HUES64 (cell line): ENCODE data around the gene CDHR2. TPM values are rescaled to one million over a fixed set of nuclear protein-coding genes. Genes with fewer than 3 reads are reported as not detected.

Source experiments
- H3K27ac ChIP-seq: 2 replicates; pipeline ENCODE4 v1.7.0; 2013; ENCODE audit warnings: low read depth, low read length, inconsistent platforms
- H3K27me3 ChIP-seq: 2 replicates; pipeline ENCODE4 v1.6.1; 2013; ENCODE audit warnings: mild to moderate bottlenecking, low read length; ENCODE audit not compliant: insufficient read depth
- H3K36me3 ChIP-seq: 2 replicates; pipeline ENCODE4 v1.6.1; 2013; ENCODE audit warnings: mild to moderate bottlenecking, low read length; ENCODE audit not compliant: insufficient read depth
- H3K4me1 ChIP-seq: 2 replicates; pipeline ENCODE4 v1.6.1; 2013; ENCODE audit warnings: mild to moderate bottlenecking, low read length, moderate library complexity; ENCODE audit not compliant: insufficient read depth
- H3K4me3 ChIP-seq: 2 replicates; pipeline ENCODE4 v1.5.1; 2013; ENCODE audit warnings: mild to moderate bottlenecking, low read length, moderate library complexity
- H3K9ac ChIP-seq: 2 replicates; pipeline ENCODE4 v1.6.1; 2013; ENCODE audit warnings: mild to moderate bottlenecking, low read depth, low read length
- H3K9me3 ChIP-seq: 2 replicates; pipeline ENCODE4 v1.6.1; 2013; ENCODE audit warnings: low read depth, low read length; ENCODE audit not compliant: insufficient read depth
- WGBS: fragments of 150-250, 120-280 bp; methylation state at CpG from one replicate; pipeline ENCODE4 v1.1.7; 2013; ENCODE audit warnings: missing lambda C conversion rate; 5-methylcytosine and 5-hydroxymethylcytosine counted together
- polyA plus RNA-seq, 2 experiments: library from polyadenylated mRNA; stranded (reverse); fragments of 50-300 nt; gene quantifications; one replicate each; pipeline ENCODE4 v1.2.3, GENCODE V29; 2013

CDHR2 gene
- polyA plus RNA-seq (2013, experiment 1 of 2) = not detected
- polyA plus RNA-seq (2013, experiment 2 of 2) = not detected

GRCh38 chr5:176548967-176549444 is at the start of gene CDHR2:
Gene CDHR2, plus strand, starts transcription at chr5:176549342. Its CDS starts 16,011 bp downstream, at chr5:176565353.
- no peak within 1 kb of the TSS for H3K9ac ChIP-seq
- H3K36me3 ChIP-seq = no peaks in the 10 kb centered on the region
- H3K4me1 ChIP-seq = no peaks in the 10 kb centered on the region
- 91% methylated on average over 18 of the region's 18 CpGs for WGBS
- no peaks in the 10 kb centered on the region for H3K9me3 ChIP-seq
- no peak within 1 kb of the TSS for H3K27ac ChIP-seq
- peaks cover 8% of the 10 kb centered on the region; the same call in 1 of the 2 replicates for H3K27me3 ChIP-seq
- H3K4me3 ChIP-seq = no peak within 1 kb of the TSS

- H3K27me3 ChIP-seq = no peaks in the 10 kb centered on the region
- H3K27ac ChIP-seq = no peak overlapping the region
- no peak overlapping the region for H3K9ac ChIP-seq
- H3K9me3 ChIP-seq = no peaks in the 10 kb centered on the region
- no peaks in the 10 kb centered on the region for H3K4me1 ChIP-seq
- 93% methylated on average over 3 of the region's 3 CpGs for WGBS
- peaks cover 95% of the 10 kb centered on the region for H3K36me3 ChIP-seq
- H3K4me3 ChIP-seq = no peak overlapping the region
Measured at GRCh38 chr5:176500511-176500910, 48.6 kb upstream of the CDHR2 start.

GRCh38 chr5:176501333-176501732 is 47.8 kb upstream of the CDHR2 start:
- H3K36me3 ChIP-seq = peaks cover 95% of the 10 kb centered on the region
- WGBS = 94% methylated on average over 1 of the region's 1 CpG
- no peak overlapping the region for H3K27ac ChIP-seq
- no peak overlapping the region for H3K9ac ChIP-seq
- H3K9me3 ChIP-seq = no peaks in the 10 kb centered on the region
- H3K27me3 ChIP-seq = no peaks in the 10 kb centered on the region
- no peak overlapping the region for H3K4me3 ChIP-seq
- H3K4me1 ChIP-seq = no peaks in the 10 kb centered on the region

GRCh38 chr5:176503496-176503895 is 45.6 kb upstream of the CDHR2 start:
- WGBS = 94% methylated on average over 5 of the region's 5 CpGs
- Histone ChIP-seq H3K9ac (no peak overlapping the region), H3K36me3 (peaks cover 95% of the 10 kb centered on the region), H3K4me3 (no peak overlapping the region), H3K4me1 (no peaks in the 10 kb centered on the region), H3K9me3 (no peaks in the 10 kb centered on the region), H3K27me3 (no peaks in the 10 kb centered on the region), H3K27ac (no peak overlapping the region)

- no peak overlapping the region for H3K27ac ChIP-seq
- H3K36me3 ChIP-seq = peaks cover 66% of the 10 kb centered on the region
- 92% methylated on average over 2 of the region's 2 CpGs for WGBS
- no peak overlapping the region for H3K4me3 ChIP-seq
- no peaks in the 10 kb centered on the region for H3K9me3 ChIP-seq
- no peaks in the 10 kb centered on the region for H3K4me1 ChIP-seq
- H3K27me3 ChIP-seq = no peaks in the 10 kb centered on the region
- H3K9ac ChIP-seq = no peak overlapping the region
Measured at GRCh38 chr5:176507911-176508310, 41.2 kb upstream of the CDHR2 start.

GRCh38 chr5:176508603-176509002 is 40.5 kb upstream of the CDHR2 start:
- WGBS = 96% methylated on average over 4 of the region's 4 CpGs
- H3K9me3 ChIP-seq = no peaks in the 10 kb centered on the region
- H3K36me3 ChIP-seq = peaks cover 60% of the 10 kb centered on the region
- no peak overlapping the region for H3K4me3 ChIP-seq
- H3K4me1 ChIP-seq = no peaks in the 10 kb centered on the region
- no peak overlapping the region for H3K9ac ChIP-seq
- no peak overlapping the region for H3K27ac ChIP-seq
- H3K27me3 ChIP-seq = no peaks in the 10 kb centered on the region

GRCh38 chr5:176513788-176514187 is 35.4 kb upstream of the CDHR2 start:
- no peaks in the 10 kb centered on the region for H3K27me3 ChIP-seq
- H3K9me3 ChIP-seq = no peaks in the 10 kb centered on the region
- WGBS = 90% methylated on average over 12 of the region's 12 CpGs
- H3K4me3 ChIP-seq = no peak overlapping the region
- no peaks in the 10 kb centered on the region for H3K4me1 ChIP-seq
- H3K27ac ChIP-seq = no peak overlapping the region
- peaks cover 11% of the 10 kb centered on the region; the same call in 1 of the 2 replicates for H3K36me3 ChIP-seq
- no peak overlapping the region for H3K9ac ChIP-seq

GRCh38 chr5:176514244-176514950 is 34.7 kb upstream of the CDHR2 start:
- no peak overlapping the region for H3K9ac ChIP-seq
- no peak overlapping the region for H3K4me3 ChIP-seq
- H3K27ac ChIP-seq = no peak overlapping the region
- no peaks in the 10 kb centered on the region for H3K27me3 ChIP-seq
- 92% methylated on average over 11 of the region's 11 CpGs for WGBS
- H3K36me3 ChIP-seq = peaks cover 4% of the 10 kb centered on the region; the same call in 1 of the 2 replicates
- H3K4me1 ChIP-seq = no peaks in the 10 kb centered on the region
- no peaks in the 10 kb centered on the region for H3K9me3 ChIP-seq

GRCh38 chr5:176515396-176515795 is 33.7 kb upstream of the CDHR2 start:
- Histone ChIP-seq H3K36me3 (no peaks in the 10 kb centered on the region), H3K4me3 (no peak overlapping the region), H3K4me1 (no peaks in the 10 kb centered on the region), H3K27me3 (no peaks in the 10 kb centered on the region), H3K9me3 (no peaks in the 10 kb centered on the region), H3K27ac (no peak overlapping the region), H3K9ac (no peak overlapping the region)
- 87% methylated on average over 4 of the region's 4 CpGs for WGBS

GRCh38 chr5:176517053-176517661 is 32.0 kb upstream of the CDHR2 start:
- Histone ChIP-seq H3K36me3 (no peaks in the 10 kb centered on the region), H3K4me1 (no peaks in the 10 kb centered on the region), H3K27me3 (no peaks in the 10 kb centered on the region), H3K4me3 (no peak overlapping the region), H3K9ac (no peak overlapping the region), H3K9me3 (no peaks in the 10 kb centered on the region), H3K27ac (no peak overlapping the region)
- WGBS = 92% methylated on average over 7 of the region's 7 CpGs

- no peak overlapping the region for H3K9ac ChIP-seq
- WGBS = 82% methylated on average over 14 of the region's 16 CpGs
- no peaks in the 10 kb centered on the region for H3K9me3 ChIP-seq
Measured at GRCh38 chr5:176519810-176520720, 29.1 kb upstream of the CDHR2 start.

More at GRCh38 chr5:176519810-176520720, 29.1 kb upstream of the CDHR2 start:
- Histone ChIP-seq H3K4me1 (no peaks in the 10 kb centered on the region), H3K27ac (no peak overlapping the region), H3K36me3 (no peaks in the 10 kb centered on the region), H3K4me3 (no peak overlapping the region), H3K27me3 (no peaks in the 10 kb centered on the region)
